RWPE2 (cell line): ENCODE data around the gene KLHL26.
"Not testable (repeated sequence)": the region's sequence is repeated elsewhere in the genome, so short reads cannot be mapped to it uniquely, and the experiment has no call there.

Source experiments
- ATAC-seq: fragments of 200-7000 bp; cut with Tn5 transposase; 3 replicates; pipeline ENCODE4 v1.9.1; 2021; ENCODE audit warnings: low read depth
- DNase-seq: peaks from one replicate; pipeline ENCODE4 v3.0.0-alpha.2; 2020; ENCODE audit warnings: low spot score
- H3K27ac ChIP-seq: fragments of 450-650 bp; 2 replicates; pipeline ENCODE4 v1.5.1; 2017; ENCODE audit warnings: mild to moderate bottlenecking; ENCODE audit not compliant: poor library complexity, severe bottlenecking
- H3K27me3 ChIP-seq: fragments of 250-450 bp; sonication (Bioruptor Pico); 2 replicates; pipeline ENCODE4 v1.5.1; 2021; ENCODE audit warnings: mild to moderate bottlenecking, moderate library complexity; ENCODE audit not compliant: insufficient read depth, poor library complexity, severe bottlenecking
- H3K36me3 ChIP-seq: fragments of 250-450 bp; sonication (Bioruptor Pico); 2 replicates; pipeline ENCODE4 v1.5.1; 2020; ENCODE audit warnings: low read depth, mild to moderate bottlenecking, moderate library complexity
- H3K4me1 ChIP-seq: fragments of 250-450 bp; sonication (Bioruptor Pico); 2 replicates; pipeline ENCODE4 v1.5.1; 2021; ENCODE audit warnings: mild to moderate bottlenecking, moderate library complexity; ENCODE audit not compliant: insufficient read depth, poor library complexity, severe bottlenecking
- H3K4me3 ChIP-seq: fragments of 250-450 bp; sonication (Bioruptor Pico); 2 replicates; pipeline ENCODE4 v1.5.1; 2021; ENCODE audit warnings: mild to moderate bottlenecking, moderate library complexity; ENCODE audit not compliant: severe bottlenecking
- H3K9me3 ChIP-seq: fragments of 250-450 bp; sonication (Bioruptor Pico); 2 replicates; pipeline ENCODE4 v1.5.1; 2021; ENCODE audit warnings: mild to moderate bottlenecking, moderate library complexity; ENCODE audit not compliant: severe bottlenecking
- CTCF ChIP-seq: fragments of 450-650 bp; IDR thresholded peaks from one replicate; pipeline ENCODE4 v1.5.1; 2017; ENCODE audit warnings: mild to moderate bottlenecking, moderate library complexity; ENCODE audit not compliant: poor library complexity, severe bottlenecking

Gene KLHL26

GRCh38 chr19:18677156-18677555 is 40.3 kb downstream of the KLHL26 start:
- peaks cover 15% of the 10 kb centered on the region for H3K4me1 ChIP-seq

GRCh38 chr19:18680148-18680547 is 43.3 kb downstream of the KLHL26 start:
- H3K27ac ChIP-seq: peak overlapping the region; percentile 77
- not testable (repeated sequence) for H3K36me3 ChIP-seq, H3K27me3 ChIP-seq, H3K9me3 ChIP-seq, H3K4me3 ChIP-seq, ATAC-seq, DNase-seq
- H3K4me1 ChIP-seq: peaks cover 15% of the 10 kb centered on the region

More at GRCh38 chr19:18677156-18677555, 40.3 kb downstream of the KLHL26 start:
- Histone ChIP-seq H3K9me3 (no peaks in the 10 kb centered on the region), H3K27me3 (no peaks in the 10 kb centered on the region), H3K4me3 (no peak overlapping the region), H3K27ac (peak overlapping the region; percentile 77), H3K36me3 (no peaks in the 10 kb centered on the region)
- ATAC-seq (no peak), DNase-seq (no peak)
- TF ChIP-seq CTCF: no peak

GRCh38 chr19:18682807-18683108 is 45.9 kb downstream of the KLHL26 start:
- Histone ChIP-seq H3K27me3 (no peaks in the 10 kb centered on the region), H3K4me3 (peak overlapping the region; percentile 59), H3K9me3 (no peaks in the 10 kb centered on the region), H3K36me3 (no peaks in the 10 kb centered on the region), H3K4me1 (peaks cover 10% of the 10 kb centered on the region), H3K27ac (peak overlapping the region; percentile 45)
- no peak for DNase-seq
- TF ChIP-seq CTCF: no peak
- no peak for ATAC-seq

GRCh38 chr19:18683109-18683957 is 46.5 kb downstream of the KLHL26 start, which contains the start of gene CRTC1:
TSS of gene CRTC1 (plus strand) at chr19:18683680. CDS start at chr19:18683703, 23 bp downstream.
- DNase-seq (no peak), ATAC-seq (peak; percentile 59)

More at GRCh38 chr19:18683109-18683957, 46.5 kb downstream of the KLHL26 start, which contains the start of gene CRTC1:
- H3K36me3 ChIP-seq: no peaks in the 10 kb centered on the region
- H3K9me3 ChIP-seq: no peaks in the 10 kb centered on the region
- TF ChIP-seq CTCF: no peak
- no peaks in the 10 kb centered on the region for H3K27me3 ChIP-seq
- peak within 1 kb of the TSS; percentile 59 for H3K4me3 ChIP-seq
- H3K4me1 ChIP-seq: peaks cover 4% of the 10 kb centered on the region
- H3K27ac ChIP-seq: peak within 1 kb of the TSS; percentile 45
